Posterior cingulate gyrus (tissue), 11 donors: ENCODE results near the gene MYRFL.

Experiments
- DNase-seq, 10 donors: peaks; one replicate each; pipeline versions ENCODE4 v3.0.0 to v3.0.0-alpha.2; 2020 to 2021; ENCODE audit warnings: mixed read lengths in 3 of 10
- intact Hi-C: fragments of 100-400 bp; cut with DNase I; formaldehyde crosslinking; loops from one replicate; pipeline ENCODE4 v1.15.1; 2023

Gene MYRFL

GRCh38 chr12:69922999-69923398, 98.0 kb downstream of the MYRFL start:
- DNase-seq = no peak
- intact Hi-C loops = no loop called here

- no peak for DNase-seq
- intact Hi-C loops = no loop called here
These were observed 100.3 kb downstream of the MYRFL start for GRCh38 chr12:69925291-69925690.

- intact Hi-C loops = no loop called here
- no peak for DNase-seq
These were observed 102.1 kb downstream of the MYRFL start for GRCh38 chr12:69927164-69927563.

- no peak for DNase-seq
- intact Hi-C loops = no loop called here
These were observed 104.1 kb downstream of the MYRFL start for GRCh38 chr12:69929125-69929524.

GRCh38 chr12:69929531-69929930, 104.5 kb downstream of the MYRFL start:
- intact Hi-C loops = no loop called here
- no peak for DNase-seq

- intact Hi-C loops = no loop called here
- DNase-seq = no peak
These were observed 106.5 kb downstream of the MYRFL start for GRCh38 chr12:69931569-69931968.

GRCh38 chr12:69932154-69932553, 107.1 kb downstream of the MYRFL start:
- intact Hi-C loops = no loop called here
- DNase-seq = no peak

- intact Hi-C loops = no loop called here
- DNase-seq = no peak
These were observed 107.9 kb downstream of the MYRFL start for GRCh38 chr12:69932676-69933552.

GRCh38 chr12:69934011-69934410, 109.0 kb downstream of the MYRFL start:
- intact Hi-C loops = no loop called here
- no peak for DNase-seq

GRCh38 chr12:69935651-69936100, 110.6 kb downstream of the MYRFL start:
- intact Hi-C loops = no loop called here

GRCh38 chr12:69936214-69936731, 111.2 kb downstream of the MYRFL start:
- intact Hi-C loops = no loop called here
- no peak for DNase-seq

More at GRCh38 chr12:69935651-69936100, 110.6 kb downstream of the MYRFL start:
- DNase-seq = peak; percentile 15 to 92 (median 64)

GRCh38 chr12:69936766-69937165, 111.7 kb downstream of the MYRFL start:
- no peak for DNase-seq

GRCh38 chr12:69947123-69947522, 122.1 kb downstream of the MYRFL start:
- DNase-seq = no peak
- intact Hi-C loops = no loop called here

More at GRCh38 chr12:69936766-69937165, 111.7 kb downstream of the MYRFL start:
- intact Hi-C loops = no loop called here

- no peak for DNase-seq
- intact Hi-C loops = no loop called here
These were observed 122.9 kb downstream of the MYRFL start for GRCh38 chr12:69947897-69948296.

- no peak for DNase-seq
- intact Hi-C loops = no loop called here
These were observed 123.8 kb downstream of the MYRFL start for GRCh38 chr12:69948851-69949250.

- no peak for DNase-seq
- intact Hi-C loops = no loop called here
These were observed 124.4 kb downstream of the MYRFL start for GRCh38 chr12:69949311-69950002.

- DNase-seq = no peak
- intact Hi-C loops = no loop called here
These were observed 126.1 kb downstream of the MYRFL start for GRCh38 chr12:69951108-69951507.

GRCh38 chr12:69952890-69953289, 127.9 kb downstream of the MYRFL start:
- intact Hi-C loops = no loop called here
- DNase-seq = no peak

GRCh38 chr12:69961246-69961645, 136.2 kb downstream of the MYRFL start:
- intact Hi-C loops = no loop called here

GRCh38 chr12:69966409-69966808, 141.4 kb downstream of the MYRFL start:
- intact Hi-C loops = no loop called here

More at GRCh38 chr12:69961246-69961645, 136.2 kb downstream of the MYRFL start:
- no peak for DNase-seq

GRCh38 chr12:69966839-69967238, 141.8 kb downstream of the MYRFL start:
- DNase-seq = no peak
- intact Hi-C loops = no loop called here

More at GRCh38 chr12:69966409-69966808, 141.4 kb downstream of the MYRFL start:
- DNase-seq = peak in 9 of 10 donors; percentile 16 to 90 (median 48)
